NCI-H1436 treated with DMSO at 0.1 percent for 48 hours (cell line): ENCODE results near the gene ACSL6.
A peak's percentile ranks its signal among the peaks of the same experiment; 100 is the strongest.

ENCODE experiments used
- DNase-seq: peaks from one replicate; lab custom pipeline; 2025; lab: John Stamatoyannopoulos, UW

ACSL6 gene

DNA sequence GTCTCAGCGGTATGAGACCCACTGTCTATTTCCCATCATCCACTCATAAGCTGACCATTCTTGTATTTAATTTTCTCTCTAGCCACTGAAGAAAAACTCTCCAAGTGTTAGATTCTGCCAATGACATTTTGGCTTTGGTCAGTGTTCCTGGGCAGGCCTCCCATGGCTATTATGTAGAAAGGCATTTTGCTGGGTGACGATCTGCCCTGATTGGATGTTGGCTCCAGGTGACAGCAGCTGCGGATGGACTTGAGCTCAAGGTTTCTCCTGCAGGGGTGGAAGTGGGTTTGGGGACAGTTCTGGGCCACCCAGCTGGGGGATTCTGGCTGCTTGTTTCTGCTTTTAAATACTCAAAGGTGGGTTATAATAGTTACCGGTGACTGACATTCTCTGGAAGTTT, 31.6 kb downstream of the ACSL6 start:
- DNase-seq, result no peak

DNA sequence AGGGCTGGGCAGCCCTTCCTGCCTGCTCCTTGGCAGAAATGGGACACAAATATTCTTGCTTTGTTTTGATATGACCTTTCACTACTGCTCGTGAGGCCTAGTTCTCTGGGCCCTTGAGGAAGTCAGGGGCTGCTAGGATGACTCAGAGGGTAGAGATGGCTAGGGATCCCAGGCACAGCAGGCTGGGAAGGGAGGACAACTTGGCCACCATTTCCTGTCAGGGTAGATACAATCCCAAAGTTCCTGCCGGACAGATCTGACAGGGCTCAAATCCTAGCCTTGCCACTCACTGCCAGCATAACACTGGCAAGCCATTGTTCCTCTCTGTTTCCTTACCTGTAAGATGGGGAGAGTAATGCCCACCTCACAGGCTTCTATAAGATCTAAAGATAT, 34.2 kb downstream of the ACSL6 start:
- no peak for DNase-seq

DNA sequence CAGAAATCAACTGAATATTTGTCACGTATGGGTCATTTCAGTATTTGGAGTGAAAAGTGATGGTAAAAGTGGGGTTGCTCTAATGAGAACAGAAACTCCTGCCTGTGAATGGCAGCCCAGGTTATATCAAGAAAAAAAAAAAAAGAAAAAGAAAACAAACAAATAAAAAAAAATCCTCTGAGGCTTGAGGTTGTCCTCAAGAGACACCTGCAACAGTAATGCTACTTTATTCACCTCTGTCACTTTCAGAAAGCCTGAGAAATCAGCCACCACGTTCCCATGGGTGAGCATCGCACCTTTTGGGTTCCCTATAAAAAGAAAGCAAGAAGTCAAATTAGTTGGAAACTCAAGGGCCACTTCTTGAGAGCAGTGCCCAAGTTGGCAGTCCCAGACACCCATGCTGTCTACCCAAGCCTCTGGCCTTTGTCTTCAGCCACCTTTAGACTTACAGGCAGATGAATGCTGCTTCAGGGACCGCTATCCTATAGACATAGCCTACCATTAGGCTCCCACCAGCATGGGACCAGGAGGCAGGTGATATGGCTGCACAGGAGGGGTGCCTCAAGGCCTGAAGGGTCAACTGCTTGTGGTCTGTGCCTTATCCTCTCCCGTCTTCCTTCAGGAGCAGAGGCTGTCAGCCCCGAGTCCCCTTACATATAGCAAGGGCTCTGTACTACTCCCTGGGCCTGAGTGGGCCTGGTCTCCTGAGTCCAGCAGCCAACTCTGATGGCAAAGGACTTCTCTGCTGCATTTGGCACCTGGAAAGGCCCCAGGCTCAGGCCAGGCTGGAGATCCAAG, 34.8 kb downstream of the ACSL6 start:
- no peak for DNase-seq

DNA sequence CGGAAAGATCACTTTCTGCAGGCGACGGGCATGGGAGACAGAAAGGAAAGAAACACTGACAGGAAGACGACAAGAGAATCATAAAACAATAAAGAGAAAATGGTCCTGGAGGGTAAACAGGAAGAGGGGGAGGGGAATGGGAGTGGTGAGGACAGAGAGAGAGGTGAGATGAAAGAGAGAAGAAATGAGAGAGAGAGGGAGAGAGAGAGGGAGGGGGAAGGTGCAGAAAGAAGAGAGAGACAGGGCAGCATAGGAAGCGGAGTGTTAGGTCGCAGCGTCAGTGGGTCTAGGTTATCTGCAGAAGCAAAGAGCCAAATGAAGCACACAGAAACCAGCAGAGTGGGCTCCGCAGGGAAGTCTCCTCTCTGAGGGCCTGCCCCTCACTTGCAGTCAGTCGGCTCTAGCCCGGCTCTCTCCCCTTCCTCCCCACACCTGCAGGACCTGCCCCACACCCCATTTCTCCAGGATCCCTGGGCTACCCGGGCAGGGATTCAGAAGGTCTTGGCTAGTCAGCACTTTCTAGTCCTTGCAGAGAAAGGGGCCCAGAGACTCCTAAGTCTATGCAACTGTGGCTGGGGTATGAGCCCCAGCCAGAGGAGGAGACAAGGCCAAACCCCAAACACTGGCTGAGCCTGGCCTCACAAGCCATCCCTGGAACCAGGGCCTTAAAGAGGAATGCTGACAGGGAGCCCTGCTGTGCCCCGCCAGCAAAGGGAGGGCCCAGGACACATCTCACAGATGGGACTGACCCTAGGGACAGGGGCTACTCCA, 36.3 kb downstream of the ACSL6 start:
- DNase-seq, result no peak

DNA sequence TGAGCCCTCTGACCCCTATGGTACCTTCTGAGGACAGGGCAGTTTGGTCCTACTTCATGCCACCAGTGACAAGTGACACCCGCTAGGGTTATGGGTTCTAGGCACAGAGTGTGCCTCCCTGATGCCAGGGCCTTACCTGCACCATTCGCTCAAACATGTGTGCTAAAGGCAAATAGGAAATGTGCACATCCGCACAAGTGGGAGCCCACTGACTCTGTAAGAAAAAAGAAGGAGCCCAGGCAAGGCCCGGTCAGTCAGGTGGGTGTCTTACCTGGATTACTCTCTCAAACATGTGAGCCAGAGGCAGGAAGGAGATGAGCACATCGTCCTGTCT, 36.9 kb downstream of the ACSL6 start:
- no peak for DNase-seq

DNA sequence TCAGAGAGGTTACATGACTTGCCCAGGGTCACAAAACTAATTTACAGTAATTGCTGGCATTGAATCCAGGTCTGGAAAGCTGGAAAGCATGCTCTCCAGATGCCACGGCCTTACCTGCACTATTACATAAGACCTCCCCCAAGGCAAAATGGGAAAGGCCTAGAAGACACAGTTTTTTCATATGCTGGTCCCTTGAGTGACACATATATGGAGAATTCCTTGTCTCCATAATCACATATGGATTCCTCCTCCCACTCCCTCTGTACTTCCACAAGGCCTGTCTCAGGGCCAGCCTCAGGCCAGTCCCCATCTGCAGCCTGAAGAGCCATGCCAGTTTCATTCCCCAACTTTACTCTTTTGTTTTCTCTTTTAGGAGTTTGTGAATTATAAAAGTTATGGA, 37.4 kb downstream of the ACSL6 start:
- no peak for DNase-seq

DNA sequence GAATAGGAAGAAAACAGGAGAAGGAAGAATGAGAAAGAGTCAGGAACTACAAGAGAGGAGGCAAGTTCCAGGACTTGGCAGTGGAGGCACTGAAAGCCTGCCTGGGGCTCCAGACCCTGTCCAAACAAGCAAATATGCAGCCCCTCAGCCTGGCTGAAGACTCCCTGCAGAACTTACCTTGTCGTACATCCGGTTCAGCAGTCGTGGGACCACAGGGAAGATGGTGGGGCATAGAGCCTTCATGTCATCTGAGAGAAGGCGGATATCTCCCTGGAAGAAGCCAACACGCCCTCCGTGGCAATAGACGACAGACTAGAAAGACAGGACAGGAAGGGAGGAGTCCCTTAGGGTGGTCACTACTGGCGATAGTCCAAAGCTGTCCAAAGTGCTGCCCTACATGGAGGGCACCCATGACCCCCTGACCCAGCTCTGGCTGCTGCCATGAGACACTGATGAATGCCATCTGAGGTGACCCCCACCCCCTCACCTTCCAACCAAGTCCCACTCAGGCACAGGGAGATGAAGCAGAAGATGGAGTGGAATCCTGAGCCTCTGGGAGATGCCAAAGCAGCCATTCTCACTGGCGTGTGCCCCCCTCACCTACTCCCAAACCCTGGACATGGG, 38.3 kb downstream of the ACSL6 start:
- no peak for DNase-seq

DNA sequence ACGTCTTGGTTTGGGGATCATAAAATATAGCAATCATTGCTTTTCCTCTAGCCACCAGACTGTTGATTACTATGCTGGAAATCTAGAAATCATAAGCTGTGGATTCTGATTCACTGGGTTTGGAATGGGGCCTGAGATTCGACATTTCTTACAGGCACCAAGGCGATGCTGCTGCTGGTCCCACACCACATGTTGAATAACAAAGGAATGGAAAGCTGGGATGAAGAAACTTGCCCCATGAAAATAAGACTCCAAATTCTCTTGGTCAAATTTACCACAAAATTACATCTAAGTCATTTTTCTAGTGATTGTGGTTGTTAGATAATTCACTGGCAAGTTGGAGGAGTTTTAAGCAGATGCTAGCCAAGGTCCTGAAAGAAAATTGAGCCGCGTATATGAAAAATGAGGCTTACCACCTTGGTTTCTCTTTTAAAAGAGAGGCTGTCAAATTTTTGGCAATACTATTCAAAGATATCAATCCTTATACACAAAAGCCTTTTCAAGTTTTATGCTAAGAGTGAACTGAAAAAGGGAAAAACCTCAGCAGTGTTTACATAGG, 43.0 kb downstream of the ACSL6 start:
- no peak for DNase-seq

DNA sequence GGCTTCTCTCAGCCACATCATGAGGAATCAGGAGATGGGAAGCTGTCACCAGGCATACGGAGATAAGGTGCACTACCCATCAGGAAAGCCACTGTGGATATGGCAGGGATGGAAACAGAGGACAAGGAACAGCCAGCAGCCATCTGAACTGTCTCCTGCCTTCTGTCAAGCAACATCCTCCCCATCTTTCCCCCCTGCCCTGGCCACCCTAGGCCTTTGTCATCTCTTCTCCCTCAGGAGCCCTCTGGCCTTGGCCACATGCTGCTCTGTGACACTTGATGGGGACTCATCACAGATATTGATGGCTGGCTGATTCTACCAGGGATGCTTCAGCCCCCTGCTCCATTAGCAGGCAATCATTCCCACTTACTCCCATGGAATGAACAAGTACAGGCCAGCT, 44.9 kb downstream of the ACSL6 start:
- no peak for DNase-seq

DNA sequence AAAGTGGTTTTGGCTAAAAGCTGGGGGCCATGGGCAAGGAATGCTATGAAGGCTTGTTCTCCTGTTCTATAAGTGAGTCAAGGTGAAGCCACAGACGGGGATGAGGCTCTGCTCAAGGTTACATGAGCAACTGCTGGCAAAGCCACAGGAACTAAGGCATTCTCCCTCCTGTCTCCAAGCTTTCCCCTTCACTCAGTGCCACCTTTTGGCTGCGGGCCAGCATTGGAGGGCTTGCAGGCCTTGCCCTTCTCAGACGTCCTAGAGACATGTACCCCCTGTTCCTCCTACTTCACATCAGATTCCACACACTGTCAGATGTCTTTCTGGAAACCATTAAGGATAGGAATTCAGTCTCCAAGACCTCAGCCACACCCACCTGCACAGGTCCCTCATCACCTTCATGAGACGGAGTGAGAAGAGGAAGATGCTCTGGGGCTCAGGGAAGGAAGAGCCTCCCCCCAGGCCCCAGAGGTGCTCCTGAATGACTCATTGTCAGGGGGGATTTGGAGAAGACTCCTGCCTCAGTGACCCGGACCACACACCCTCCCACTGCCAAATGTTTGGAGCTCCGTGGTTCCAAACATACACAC, 45.5 kb downstream of the ACSL6 start:
- no peak for DNase-seq

DNA sequence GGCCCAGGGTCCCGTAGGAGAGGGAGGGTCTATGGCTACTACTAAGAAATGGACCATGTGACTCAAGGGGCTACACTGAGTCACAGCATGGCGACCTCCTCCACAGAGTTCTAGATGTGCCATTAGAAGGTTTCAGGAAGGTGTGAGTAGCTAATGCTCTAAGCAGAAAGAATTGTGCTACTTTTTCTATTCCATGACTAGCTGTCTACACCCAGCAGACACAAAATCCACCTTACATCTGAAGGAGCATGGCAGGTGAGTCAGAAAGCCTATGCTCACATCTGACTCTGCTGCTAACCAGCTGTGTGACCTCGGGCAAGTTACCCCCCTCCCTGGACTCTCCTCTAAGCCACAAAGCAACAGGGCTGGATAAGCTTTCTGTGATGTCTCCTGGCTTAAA, 51.6 kb downstream of the ACSL6 start:
- no peak for DNase-seq

DNA sequence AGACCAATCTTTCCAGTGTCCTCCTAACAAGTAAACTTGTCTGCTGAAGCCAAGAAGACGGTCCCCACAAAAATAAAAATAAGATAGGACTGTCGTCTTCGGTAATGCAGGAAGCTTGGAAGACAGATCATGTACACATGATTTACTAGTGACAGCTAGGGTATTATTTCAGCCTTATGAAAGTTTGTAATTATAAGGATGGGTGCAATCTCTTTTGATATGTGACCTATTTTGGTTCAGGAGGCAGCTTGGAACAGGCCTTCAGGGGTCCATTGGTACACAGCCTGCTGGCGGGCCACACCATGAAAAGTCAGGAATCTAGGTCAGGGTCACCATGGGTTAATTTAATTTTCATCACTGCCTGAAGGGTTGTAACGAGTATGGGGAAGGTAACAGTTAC, 52.3 kb downstream of the ACSL6 start:
- DNase-seq, result no peak

DNA sequence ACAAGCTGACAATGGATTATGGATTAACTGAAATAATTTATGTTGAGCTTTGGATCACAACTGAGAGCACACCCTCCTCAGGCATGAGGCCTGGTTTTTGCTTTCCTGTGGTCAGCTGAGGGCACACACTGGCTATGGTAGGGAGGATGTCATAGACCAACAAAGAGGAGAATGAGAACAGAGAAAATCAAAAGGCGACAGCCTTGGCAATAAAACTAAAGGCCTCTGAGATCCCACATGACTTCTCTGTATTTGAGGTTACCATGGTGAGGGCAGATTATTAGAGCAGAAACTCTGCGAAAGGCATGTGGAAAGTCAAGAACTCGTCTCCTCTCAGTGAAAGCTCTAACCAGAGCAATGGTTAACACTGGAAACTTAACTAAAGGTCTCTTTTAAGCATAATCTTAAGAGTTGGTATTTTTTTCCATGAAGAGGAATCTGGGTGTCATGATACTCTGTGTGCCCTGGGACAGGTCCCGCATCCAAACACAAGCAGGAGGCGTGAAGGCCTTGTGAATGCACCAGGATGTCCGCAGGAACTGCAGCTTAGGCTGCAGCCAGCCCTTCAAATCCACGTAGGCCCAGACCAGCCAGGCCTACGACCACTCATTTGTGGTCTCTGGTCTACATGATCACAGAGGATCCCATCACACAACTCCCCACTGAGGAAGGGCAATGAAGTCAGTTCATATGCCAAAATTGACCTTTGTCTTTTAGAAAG, 53.6 kb downstream of the ACSL6 start:
- no peak for DNase-seq

DNA sequence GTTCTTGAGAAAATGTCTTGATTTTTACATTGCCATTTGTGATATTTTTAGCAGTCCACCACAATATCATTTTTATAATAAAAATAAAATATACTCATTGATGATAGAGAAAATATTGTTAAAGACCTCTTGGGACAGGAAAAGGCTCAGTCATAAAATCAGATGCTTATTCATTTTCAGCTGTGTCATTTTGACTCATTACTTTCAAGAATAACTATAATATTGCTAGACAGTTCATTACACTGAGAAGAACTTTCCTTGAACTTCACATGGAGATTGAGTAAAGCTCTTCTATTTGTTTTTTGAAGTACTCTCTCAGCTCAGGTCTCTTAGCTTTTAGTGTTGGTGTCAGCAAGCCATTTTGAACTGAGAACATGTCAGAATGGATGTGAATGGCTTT, 57.5 kb downstream of the ACSL6 start:
- DNase-seq, result no peak

DNA sequence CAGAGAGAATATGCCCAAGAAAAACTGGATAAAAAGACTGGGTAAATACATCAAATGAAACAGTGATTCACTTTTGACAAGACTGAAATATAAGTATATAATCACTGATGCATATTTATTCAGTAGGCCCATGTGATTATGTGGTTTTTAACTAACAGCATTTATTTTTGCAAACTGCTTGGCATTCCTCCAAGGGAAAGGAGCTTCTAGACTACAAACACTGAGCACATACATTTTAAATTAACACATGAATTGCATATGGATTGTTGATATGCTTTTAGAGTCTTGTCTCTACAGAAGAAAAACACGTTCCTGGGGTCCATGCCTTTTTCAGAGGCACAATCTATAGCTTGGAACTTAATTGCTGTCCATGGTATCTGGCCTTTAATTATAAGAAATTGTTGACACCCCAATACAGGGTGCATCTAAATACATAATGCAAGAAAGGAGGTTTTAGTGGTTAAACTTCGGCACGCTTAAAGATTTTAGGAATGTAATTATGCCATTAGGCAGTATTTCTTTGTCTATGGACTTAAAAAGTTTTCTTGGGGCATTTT, 59.1 kb downstream of the ACSL6 start:
- peak; percentile 20 for DNase-seq

DNA sequence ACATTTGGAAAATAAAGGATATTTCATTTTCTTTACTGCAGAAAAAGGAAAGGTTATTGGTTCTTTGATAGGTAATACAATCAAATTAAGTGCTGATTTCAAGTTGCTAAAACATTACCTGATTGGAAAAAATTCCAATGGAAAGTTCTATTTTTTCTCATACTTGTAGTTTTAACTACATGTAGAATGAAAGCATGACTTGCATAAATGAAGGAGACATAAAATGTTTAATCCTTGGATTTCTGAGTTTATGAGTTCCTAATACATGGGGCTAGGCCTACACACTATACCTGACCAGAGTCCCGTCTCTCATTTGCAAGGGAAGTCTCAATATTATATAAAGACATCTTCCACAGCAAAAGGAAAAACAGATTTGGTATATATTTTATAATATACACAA, 60.8 kb downstream of the ACSL6 start:
- no peak for DNase-seq

DNA sequence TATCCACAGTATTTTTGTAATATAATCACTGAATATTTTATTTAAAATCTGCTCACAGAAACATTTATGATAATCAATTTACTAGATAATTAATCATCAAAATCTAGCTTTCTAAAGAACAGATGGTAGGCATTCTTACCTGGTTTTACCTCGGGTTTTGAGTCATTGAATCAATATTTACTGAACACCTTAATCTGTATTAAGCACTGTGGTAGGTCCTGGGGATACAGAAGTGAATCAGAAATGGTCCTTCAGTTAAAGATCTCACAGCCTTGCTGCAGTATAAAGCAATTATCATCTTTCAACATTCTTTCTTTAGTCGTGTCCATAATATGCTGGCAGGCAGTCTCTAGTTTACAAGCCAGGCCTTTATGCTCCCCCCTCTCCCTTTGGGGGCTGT, 64.0 kb downstream of the ACSL6 start:
- no peak for DNase-seq

DNA sequence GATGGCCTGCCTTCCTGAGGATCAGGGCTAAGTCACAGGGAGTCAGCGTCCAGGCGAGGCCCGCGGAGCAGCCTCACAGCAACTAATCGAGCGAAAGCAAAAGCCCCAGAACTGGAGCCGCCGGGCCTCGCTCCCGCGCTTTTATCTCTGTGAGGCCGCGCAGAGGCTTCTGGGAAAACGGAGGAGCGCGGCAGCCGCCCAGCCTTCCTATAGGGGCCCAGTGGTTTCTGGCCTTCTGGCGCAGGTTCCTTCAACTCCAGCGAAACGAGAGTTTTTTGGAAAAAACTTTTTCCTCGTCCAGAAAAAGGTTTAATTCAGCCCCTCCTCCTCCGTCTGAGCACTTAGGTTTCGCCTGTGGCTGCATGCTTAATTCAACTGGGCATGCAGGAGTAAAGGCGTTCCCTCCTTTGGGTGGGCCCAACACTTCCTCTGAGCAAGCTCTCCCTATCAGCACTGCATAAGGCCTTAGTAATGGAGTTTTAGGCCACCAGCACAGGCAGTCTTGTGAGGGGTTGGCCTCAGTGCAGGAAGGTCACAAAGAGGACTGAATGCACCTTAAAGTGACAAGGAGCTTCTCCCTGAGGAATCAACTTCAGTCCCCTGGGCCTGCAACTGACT, 65.8 kb downstream of the ACSL6 start, which contains the start of gene MEIKIN:
MEIKIN (minus strand) TSS at position 113 of the 618 bp plus-strand sequence. CDS start 158 bp downstream, outside the sequence.
- no peak for DNase-seq

DNA sequence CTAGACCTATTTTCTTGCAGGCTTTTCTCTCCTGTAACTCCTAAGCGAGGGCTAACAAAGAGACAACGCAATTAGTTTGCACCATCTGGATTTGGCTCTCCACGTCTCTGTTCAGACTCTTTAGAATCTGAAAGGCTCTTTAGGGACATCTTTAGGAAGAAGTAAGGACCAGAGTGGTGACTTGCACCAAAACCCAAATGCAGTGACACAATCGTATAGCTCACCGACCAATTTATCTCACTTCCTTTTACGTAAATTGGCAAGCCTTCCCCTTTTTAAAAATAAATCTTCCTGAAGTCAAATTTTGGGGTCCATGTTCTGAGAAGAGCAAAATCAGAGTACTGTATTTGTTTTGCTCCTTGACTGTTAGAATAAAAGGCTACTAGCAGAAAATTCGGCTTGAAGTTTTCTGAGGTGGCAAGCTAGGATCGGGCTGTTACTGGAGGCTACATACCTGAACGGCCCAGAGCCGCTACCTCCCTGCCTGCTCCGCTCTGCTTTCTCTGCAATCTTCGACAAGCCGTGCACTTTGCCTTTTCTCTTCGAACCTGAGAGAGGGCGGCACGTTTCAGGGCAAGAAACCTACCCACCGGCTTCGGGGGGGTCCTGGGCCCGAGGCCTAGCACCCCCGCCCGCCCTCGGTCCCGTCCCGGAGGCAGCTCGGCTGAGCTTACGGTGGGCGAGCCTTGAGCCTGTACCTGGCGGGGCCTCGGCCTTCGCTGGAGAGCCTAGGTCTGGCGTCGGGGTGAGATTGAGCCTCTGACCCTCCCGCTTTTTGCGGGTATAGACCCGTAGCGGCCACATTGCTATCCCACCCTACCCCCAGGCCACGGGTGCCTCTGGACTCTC, 66.5 kb downstream of the ACSL6 start:
- DNase-seq, result no peak

DNA sequence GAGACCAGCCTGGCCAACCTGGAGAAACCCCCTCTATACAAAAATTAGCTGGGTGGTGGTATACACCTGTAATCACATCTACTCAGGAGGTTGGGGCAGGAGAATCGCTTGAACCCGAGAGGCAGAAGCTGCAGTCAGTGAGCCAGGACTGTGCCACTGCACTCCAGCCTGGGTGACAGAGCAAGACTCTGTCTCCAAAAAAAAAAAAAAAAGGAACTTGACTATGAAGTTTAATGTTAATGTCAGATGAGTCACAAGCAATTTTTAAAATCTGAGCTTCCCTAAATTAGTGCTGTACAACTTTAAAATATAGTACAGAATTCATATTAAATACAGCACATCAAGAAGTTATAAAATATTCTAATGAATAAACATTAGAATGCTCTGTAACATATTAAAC, 67.5 kb downstream of the ACSL6 start:
- no peak for DNase-seq
